Coronary artery (tissue), 2 donors: ENCODE results near the gene PTPRH.

Source experiments
- DNase-seq: peaks from one replicate; pipeline ENCODE4 v3.0.0-alpha.2; 2017; ENCODE audit warnings: low spot score
- H3K27ac ChIP-seq, 2 donors: fragments of 200-600 bp; sonication (generic); one replicate each; pipeline ENCODE4 v1.5.1; 2016 to 2019
- H3K4me3 ChIP-seq: fragments of 200-600 bp; sonication (generic); 2 replicates; pipeline ENCODE4 v1.5.1; 2016; ENCODE audit warnings: mild to moderate bottlenecking, moderate library complexity
- CTCF ChIP-seq: fragments of 200-600 bp; sonication (generic); IDR thresholded peaks from one replicate; pipeline ENCODE4 v1.5.1; 2019; ENCODE audit warnings: antibody characterized with exemption

The PTPRH gene

GRCh38 chr19:55231391-55232285 is 22.3 kb upstream of the PTPRH start:
- no peak for DNase-seq
- Histone ChIP-seq H3K4me3 (no peak overlapping the region), H3K27ac (no peak overlapping the region)
- no peak for TF ChIP-seq CTCF

GRCh38 chr19:55230780-55231179 is 21.5 kb upstream of the PTPRH start:
- no peak for DNase-seq
- Histone ChIP-seq H3K4me3 (no peak overlapping the region), H3K27ac (no peak overlapping the region)
- TF ChIP-seq CTCF: no peak

GRCh38 chr19:55230329-55230728 is 21.0 kb upstream of the PTPRH start:
- no peak overlapping the region for H3K27ac ChIP-seq
- TF ChIP-seq CTCF: no peak
- H3K4me3 ChIP-seq: no peak overlapping the region
- DNase-seq: no peak

- TF ChIP-seq CTCF: no peak
- DNase-seq: no peak
- no peak overlapping the region for H3K27ac ChIP-seq
Observed at GRCh38 chr19:55229789-55230182, 20.5 kb upstream of the PTPRH start.

GRCh38 chr19:55229145-55229788 is 20.0 kb upstream of the PTPRH start:
- no peak for TF ChIP-seq CTCF
- no peak overlapping the region for H3K27ac ChIP-seq

More at GRCh38 chr19:55229789-55230182, 20.5 kb upstream of the PTPRH start:
- no peak overlapping the region for H3K4me3 ChIP-seq

GRCh38 chr19:55228403-55229031 is 19.2 kb upstream of the PTPRH start, which contains the start of gene TMEM86B:
Gene TMEM86B (minus strand): TSS chr19:55228763. CDS start chr19:55228741, 22 bp downstream.
- TF ChIP-seq CTCF: no peak
- H3K27ac ChIP-seq: no peak within 1 kb of the TSS
- H3K4me3 ChIP-seq: no peak within 1 kb of the TSS
- DNase-seq: no peak

More at GRCh38 chr19:55229145-55229788, 20.0 kb upstream of the PTPRH start:
- no peak for DNase-seq
- no peak overlapping the region for H3K4me3 ChIP-seq
